Measurements from ENCODE around the gene COX6A2. TPM values are rescaled to one million over a fixed set of nuclear protein-coding genes. Genes with fewer than 3 reads are reported as not detected.

Gene COX6A2
- total RNA-seq, 1 experiment from 2014 or later: not detected

GRCh38 chr16:31477220-31478216 is 49.4 kb upstream of the COX6A2 start:
- H2AK5ac ChIP-seq (ENCODE audit: insufficient read length, low read length): no peak overlapping the region
- no peak overlapping the region for H2AFZ ChIP-seq (ENCODE audit: low read length)
- no peak overlapping the region for H3K9ac ChIP-seq (ENCODE audit: extremely low read depth, insufficient read length, low read length)
- H4K20me1 ChIP-seq (ENCODE audit: control insufficient read depth, insufficient read depth, insufficient read length): no peaks in the 10 kb centered on the region
- no peak overlapping the region for H3K23ac ChIP-seq (ENCODE audit: insufficient read length, low read depth, low read length)
- H3K4me2 ChIP-seq (ENCODE audit: insufficient read depth, insufficient read length, low read length): peak overlapping the region; percentile 90
- no peak overlapping the region for H3K27ac ChIP-seq (ENCODE audit: insufficient read length, low read depth, low read length)
- no peaks in the 10 kb centered on the region for H3K79me2 ChIP-seq (ENCODE audit: insufficient read depth, low read length)
- Mint-ChIP-seq H3K36me3 (ENCODE audit: insufficient read depth in 1 of 3, low read depth in 3 of 3) (peaks cover 0 to 14% (median 0%) of the 10 kb centered on the region in 3 experiments; a peak in 3 of 7 replicates), H3K27ac (peak overlapping the region in 2 of 3 experiments; percentile 3 to 82; a peak in 4 of 7 replicates), H3K27me3 (ENCODE audit: low read depth) (peaks cover 79% of the 10 kb centered on the region), H3K9me3 (no peaks in the 10 kb centered on the region; a peak in 1 of 5 replicates), H3K4me1 (peaks cover 14 to 19% of the 10 kb centered on the region in 2 experiments), H3K4me3 (peak overlapping the region; percentile 73 to 85)
- no peak overlapping the region for H3K4ac ChIP-seq (ENCODE audit: low read depth, low read length)
- no peak overlapping the region for H2BK120ac ChIP-seq (ENCODE audit: low read depth, low read length, poor library complexity, severe bottlenecking)
- H2BK15ac ChIP-seq (ENCODE audit: low read depth, low read length): no peak overlapping the region
- no peaks in the 10 kb centered on the region for H3K9me3 ChIP-seq (ENCODE audit: control insufficient read depth, low read depth, low read length)
- peaks cover 14% of the 10 kb centered on the region for H3K23me2 ChIP-seq (ENCODE audit: insufficient read length, low read depth, low read length, poor library complexity, severe bottlenecking)
- peak; percentile 62 for TF ChIP-seq CTCF (conservative IDR thresholded peaks at IDR 0.05)
- no peak overlapping the region for H2BK20ac ChIP-seq (ENCODE audit: low read depth, low read length, poor library complexity, severe bottlenecking)
- no peak overlapping the region for H2BK5ac ChIP-seq (ENCODE audit: insufficient read length, low read length)
- no peak overlapping the region for H3K56ac ChIP-seq (ENCODE audit: insufficient read length, low read depth, low read length)
- WGBS (ENCODE audit: extremely low coverage, insufficient read length, low lambda C conversion rate): no CpG with 5 or more reads among the region's 67 CpGs
- no peak overlapping the region; the same call in 1 of the 2 replicates for H3K14ac ChIP-seq (ENCODE audit: insufficient read depth, low read length)
- peaks cover 1% of the 10 kb centered on the region; the same call in 1 of the 2 replicates for H3K27me3 ChIP-seq (ENCODE audit: insufficient read depth, low read length)
- H4K8ac ChIP-seq (replicated peaks; ENCODE audit: insufficient read length, low read depth, low read length): no peak overlapping the region
- H3K79me1 ChIP-seq (ENCODE audit: insufficient read depth, low read depth, low read length, poor library complexity, severe bottlenecking): no peaks in the 10 kb centered on the region
- no peak overlapping the region for H3T11ph ChIP-seq (ENCODE audit: low read length)
- no peak overlapping the region for H4K91ac ChIP-seq (ENCODE audit: insufficient read length, low read depth, low read length)
- DNase-seq: peak; percentile 92
- no peak overlapping the region for H4K5ac ChIP-seq (ENCODE audit: insufficient read length, low read depth, low read length)
- no peak overlapping the region for H3K18ac ChIP-seq (ENCODE audit: insufficient read length, low read depth, low read length)
- H3K4me1 ChIP-seq (ENCODE audit: insufficient read depth, low read length): no peaks in the 10 kb centered on the region
- no peak overlapping the region for H2BK12ac ChIP-seq (ENCODE audit: insufficient read length, low read depth, low read length)

All from H9 (cell line).